ENCODE measurements around the gene SORL1.

The SORL1 gene

GRCh38 chr11:121588747-121589146 lies 136.6 kb downstream of the SORL1 start:
- Histone ChIP-seq H4K20me1 (ENCODE audit: insufficient read depth, low read length, poor library complexity, severe bottlenecking) (peaks cover 7% of the 10 kb centered on the region), H3K9ac (ENCODE audit: low read depth, low read length, poor library complexity, severe bottlenecking) (peak overlapping the region; percentile 66), H3F3A (ENCODE audit: low read depth) (no peaks in the 10 kb centered on the region), H3K36me3 (ENCODE audit: insufficient read depth, low read length) (peaks cover 92% of the 10 kb centered on the region), H3K4me3 (ENCODE audit: low read length, poor library complexity, severe bottlenecking) (peak overlapping the region; percentile 56), H3K4me1 (ENCODE audit: insufficient read depth, low read length, poor library complexity, severe bottlenecking) (peaks cover 67% of the 10 kb centered on the region), H3K27me3 (ENCODE audit: insufficient read depth, low read length, poor library complexity, severe bottlenecking) (no peaks in the 10 kb centered on the region), H3K4me2 (ENCODE audit: low read depth, low read length, poor library complexity, severe bottlenecking) (peak overlapping the region; percentile 57), H3K79me2 (ENCODE audit: insufficient read depth, low read length) (peaks cover 72% of the 10 kb centered on the region), H2AFZ (ENCODE audit: low read length) (no peak overlapping the region), H3K9me3 (ENCODE audit: insufficient read depth, low read depth, low read length) (no peaks in the 10 kb centered on the region), H3K9me2 (replicated peaks; ENCODE audit: low read depth, low read length) (no peaks in the 10 kb centered on the region)
- no peak for TF ChIP-seq CTCF (conservative IDR thresholded peaks at IDR 0.05; ENCODE audit: low read length)
- no peak for TF ChIP-seq EZH2phosphoT487 (IDR thresholded peaks at IDR 0.05; ENCODE audit: borderline replicate concordance)

- H2AFZ ChIP-seq (ENCODE audit: low read length), result no peak overlapping the region
- H3K9ac ChIP-seq (ENCODE audit: low read depth, low read length, poor library complexity, severe bottlenecking), result peak overlapping the region; percentile 66
- H3K27me3 ChIP-seq (ENCODE audit: insufficient read depth, low read length, poor library complexity, severe bottlenecking), result no peaks in the 10 kb centered on the region
- no peaks in the 10 kb centered on the region for H3K9me3 ChIP-seq (ENCODE audit: insufficient read depth, low read depth, low read length)
- H4K20me1 ChIP-seq (ENCODE audit: insufficient read depth, low read length, poor library complexity, severe bottlenecking), result peaks cover 15% of the 10 kb centered on the region
- H3K4me3 ChIP-seq (ENCODE audit: low read length, poor library complexity, severe bottlenecking), result peak overlapping the region; percentile 56
- peaks cover 54% of the 10 kb centered on the region for H3K4me1 ChIP-seq (ENCODE audit: insufficient read depth, low read length, poor library complexity, severe bottlenecking)
- no peaks in the 10 kb centered on the region for H3F3A ChIP-seq (ENCODE audit: low read depth)
- no peaks in the 10 kb centered on the region for H3K9me2 ChIP-seq (replicated peaks; ENCODE audit: low read depth, low read length)
- H3K36me3 ChIP-seq (ENCODE audit: insufficient read depth, low read length), result peaks cover 92% of the 10 kb centered on the region
- TF ChIP-seq EZH2phosphoT487 (IDR thresholded peaks at IDR 0.05; ENCODE audit: borderline replicate concordance), result no peak
- TF ChIP-seq CTCF (conservative IDR thresholded peaks at IDR 0.05; ENCODE audit: low read length), result no peak
- peaks cover 69% of the 10 kb centered on the region for H3K79me2 ChIP-seq (ENCODE audit: insufficient read depth, low read length)
- peak overlapping the region; percentile 57 for H3K4me2 ChIP-seq (ENCODE audit: low read depth, low read length, poor library complexity, severe bottlenecking)
These were observed 137.9 kb downstream of the SORL1 start for GRCh38 chr11:121589946-121590537.

GRCh38 chr11:121590772-121591404 lies 138.8 kb downstream of the SORL1 start:
- no peaks in the 10 kb centered on the region for H3K27me3 ChIP-seq (ENCODE audit: insufficient read depth, low read length, poor library complexity, severe bottlenecking)
- H3K79me2 ChIP-seq (ENCODE audit: insufficient read depth, low read length), result peaks cover 68% of the 10 kb centered on the region
- peaks cover 47% of the 10 kb centered on the region for H3K4me1 ChIP-seq (ENCODE audit: insufficient read depth, low read length, poor library complexity, severe bottlenecking)
- H4K20me1 ChIP-seq (ENCODE audit: insufficient read depth, low read length, poor library complexity, severe bottlenecking), result peaks cover 16% of the 10 kb centered on the region
- H3K9ac ChIP-seq (ENCODE audit: low read depth, low read length, poor library complexity, severe bottlenecking), result no peak overlapping the region
- H3K36me3 ChIP-seq (ENCODE audit: insufficient read depth, low read length), result peaks cover 96% of the 10 kb centered on the region
- no peak overlapping the region for H2AFZ ChIP-seq (ENCODE audit: low read length)
- H3K9me2 ChIP-seq (replicated peaks; ENCODE audit: low read depth, low read length), result no peaks in the 10 kb centered on the region
- H3K9me3 ChIP-seq (ENCODE audit: insufficient read depth, low read depth, low read length), result no peaks in the 10 kb centered on the region
- H3K4me3 ChIP-seq (ENCODE audit: low read length, poor library complexity, severe bottlenecking), result no peak overlapping the region
- peak overlapping the region; percentile 57 for H3K4me2 ChIP-seq (ENCODE audit: low read depth, low read length, poor library complexity, severe bottlenecking)
- H3F3A ChIP-seq (ENCODE audit: low read depth), result no peaks in the 10 kb centered on the region
- TF ChIP-seq CTCF (conservative IDR thresholded peaks at IDR 0.05; ENCODE audit: low read length) (no peak), EZH2phosphoT487 (IDR thresholded peaks at IDR 0.05; ENCODE audit: borderline replicate concordance) (no peak)

Data from Loucy (cell line).